DOHH2 (cell line): Measurements from ENCODE around the gene AKR1B15.

Experiments
- H3F3A ChIP-seq: fragments of 200-600 bp; sonication (generic), shearing (Covaris generic); 2 replicates; pipeline ENCODE4 v1.6.0; 2016; ENCODE audit warnings: antibody characterized with exemption, mild to moderate bottlenecking; ENCODE audit not compliant: control insufficient read depth, insufficient read depth
- H3K27ac ChIP-seq: fragments of 200-600 bp; sonication (generic); 2 replicates; pipeline ENCODE4 v1.5.1; 2014; ENCODE audit warnings: low read depth, mild to moderate bottlenecking, low read length, moderate library complexity
- H3K27me3 ChIP-seq: fragments of 200-600 bp; sonication (generic); 2 replicates; pipeline ENCODE4 v1.6.1; 2014; ENCODE audit warnings: mild to moderate bottlenecking, low read length, mixed read lengths; ENCODE audit not compliant: control insufficient read depth
- H3K36me3 ChIP-seq: fragments of 200-600 bp; sonication (generic); 2 replicates; pipeline ENCODE4 v1.6.1; 2014; ENCODE audit warnings: mild to moderate bottlenecking, low read length, moderate library complexity, mixed read lengths; ENCODE audit not compliant: control insufficient read depth
- H3K4me1 ChIP-seq: fragments of 200-600 bp; sonication (generic); 2 replicates; pipeline ENCODE4 v1.6.1; 2014; ENCODE audit warnings: mild to moderate bottlenecking, low read length, mixed read lengths; ENCODE audit not compliant: control insufficient read depth
- H3K4me2 ChIP-seq: fragments of 200-600 bp; sonication (generic); 2 replicates; pipeline ENCODE4 v1.6.0; 2014; ENCODE audit warnings: mild to moderate bottlenecking, low read length, moderate library complexity
- H3K4me3 ChIP-seq: fragments of 200-600 bp; sonication (generic); 2 replicates; pipeline ENCODE4 v1.5.1; 2014; ENCODE audit warnings: mild to moderate bottlenecking, low read length, mixed read lengths
- H3K79me2 ChIP-seq: fragments of 200-600 bp; sonication (generic); 2 replicates; pipeline ENCODE4 v1.6.1; 2014; ENCODE audit warnings: mild to moderate bottlenecking, low read length, mixed read lengths; ENCODE audit not compliant: control insufficient read depth
- H3K9me2 ChIP-seq: fragments of 200-600 bp; sonication (generic); replicated peaks from 2 replicates; pipeline ENCODE4 v1.6.1; 2014; ENCODE audit warnings: mild to moderate bottlenecking, low read length, mixed read lengths; ENCODE audit not compliant: control insufficient read depth
- H3K9me3 ChIP-seq: fragments of 200-600 bp; sonication (generic); 2 replicates; pipeline ENCODE4 v1.6.1; 2014; ENCODE audit warnings: antibody characterized with exemption, low read length, mixed read lengths; ENCODE audit not compliant: control insufficient read depth, insufficient read depth
- H4K20me1 ChIP-seq: fragments of 200-600 bp; sonication (generic); 2 replicates; pipeline ENCODE4 v1.6.0; 2014; ENCODE audit warnings: low read depth, mild to moderate bottlenecking, antibody characterized with exemption, low read length, moderate library complexity; ENCODE audit not compliant: control insufficient read depth, insufficient read depth
- EZH2phosphoT487 ChIP-seq: fragments of 200-600 bp; sonication (generic); IDR thresholded peaks from 2 replicates; pipeline ENCODE4 v1.6.1; 2017; ENCODE audit warnings: borderline replicate concordance, mild to moderate bottlenecking, antibody characterized with exemption, low read length, moderate library complexity, mixed read lengths
- TF ChIP-seq, protein P1 (sequence below): fragments of 200-600 bp; sonication (generic); IDR thresholded peaks from one replicate; pipeline ENCODE4 v1.5.1; 2014; ENCODE audit warnings: antibody characterized with exemption, mild to moderate bottlenecking, low read depth, low read length; ENCODE audit not compliant: poor library complexity, severe bottlenecking

Gene AKR1B15

DNA sequence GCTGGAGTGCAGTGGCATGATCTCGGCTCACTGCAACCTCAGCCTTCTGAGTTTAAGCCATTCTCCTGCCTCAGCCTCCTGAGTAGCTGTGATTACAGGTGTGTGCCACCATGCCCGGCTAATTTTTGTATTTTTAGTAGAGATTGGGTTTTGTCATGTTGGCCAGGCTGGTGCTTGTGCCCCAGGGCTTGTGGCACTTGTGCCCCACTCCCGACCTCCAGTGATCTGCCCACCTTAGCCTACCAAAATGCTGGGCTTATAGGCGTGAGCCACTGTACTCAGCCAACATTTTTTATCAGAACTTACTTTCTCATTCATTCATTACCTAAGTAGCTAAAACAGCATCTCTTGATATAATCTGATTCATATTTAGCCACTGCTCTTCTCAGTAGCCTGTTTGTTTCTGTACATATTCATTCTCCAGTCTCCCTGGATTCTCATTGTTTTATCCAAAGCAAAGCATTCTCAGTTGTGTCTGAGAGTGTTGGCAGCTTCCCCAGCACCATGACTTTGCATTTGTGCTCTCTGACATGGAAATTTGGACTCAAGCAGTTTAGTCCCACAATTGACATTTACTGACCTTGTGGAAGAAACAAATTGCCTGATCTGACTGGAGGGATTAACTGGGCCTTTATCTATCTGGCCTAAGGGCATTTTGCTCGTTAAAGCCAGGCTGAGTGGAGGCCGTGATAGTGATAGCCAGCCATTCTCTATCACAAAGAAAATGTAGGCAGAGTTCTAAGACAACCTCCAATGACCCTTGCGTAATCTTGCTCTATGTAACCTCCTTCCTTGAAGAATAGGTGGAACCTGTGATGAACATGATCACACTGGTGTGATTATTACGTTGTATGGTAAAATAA is 44.9 kb downstream of the AKR1B15 start:
- Histone ChIP-seq H3K4me2 (no peak overlapping the region), H4K20me1 (no peaks in the 10 kb centered on the region), H3K9me3 (peaks cover 8% of the 10 kb centered on the region), H3K27me3 (no peaks in the 10 kb centered on the region), H3K36me3 (no peaks in the 10 kb centered on the region), H3K4me3 (no peak overlapping the region), H3K4me1 (peaks cover 5% of the 10 kb centered on the region), H3K9me2 (no peaks in the 10 kb centered on the region; the same call in 1 of the 2 replicates), H3K79me2 (no peaks in the 10 kb centered on the region), H3K27ac (no peak overlapping the region), H3F3A (no peaks in the 10 kb centered on the region)
- TF ChIP-seq, protein P1, sequence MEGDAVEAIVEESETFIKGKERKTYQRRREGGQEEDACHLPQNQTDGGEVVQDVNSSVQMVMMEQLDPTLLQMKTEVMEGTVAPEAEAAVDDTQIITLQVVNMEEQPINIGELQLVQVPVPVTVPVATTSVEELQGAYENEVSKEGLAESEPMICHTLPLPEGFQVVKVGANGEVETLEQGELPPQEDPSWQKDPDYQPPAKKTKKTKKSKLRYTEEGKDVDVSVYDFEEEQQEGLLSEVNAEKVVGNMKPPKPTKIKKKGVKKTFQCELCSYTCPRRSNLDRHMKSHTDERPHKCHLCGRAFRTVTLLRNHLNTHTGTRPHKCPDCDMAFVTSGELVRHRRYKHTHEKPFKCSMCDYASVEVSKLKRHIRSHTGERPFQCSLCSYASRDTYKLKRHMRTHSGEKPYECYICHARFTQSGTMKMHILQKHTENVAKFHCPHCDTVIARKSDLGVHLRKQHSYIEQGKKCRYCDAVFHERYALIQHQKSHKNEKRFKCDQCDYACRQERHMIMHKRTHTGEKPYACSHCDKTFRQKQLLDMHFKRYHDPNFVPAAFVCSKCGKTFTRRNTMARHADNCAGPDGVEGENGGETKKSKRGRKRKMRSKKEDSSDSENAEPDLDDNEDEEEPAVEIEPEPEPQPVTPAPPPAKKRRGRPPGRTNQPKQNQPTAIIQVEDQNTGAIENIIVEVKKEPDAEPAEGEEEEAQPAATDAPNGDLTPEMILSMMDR: no peak
- TF ChIP-seq EZH2phosphoT487: no peak

DNA sequence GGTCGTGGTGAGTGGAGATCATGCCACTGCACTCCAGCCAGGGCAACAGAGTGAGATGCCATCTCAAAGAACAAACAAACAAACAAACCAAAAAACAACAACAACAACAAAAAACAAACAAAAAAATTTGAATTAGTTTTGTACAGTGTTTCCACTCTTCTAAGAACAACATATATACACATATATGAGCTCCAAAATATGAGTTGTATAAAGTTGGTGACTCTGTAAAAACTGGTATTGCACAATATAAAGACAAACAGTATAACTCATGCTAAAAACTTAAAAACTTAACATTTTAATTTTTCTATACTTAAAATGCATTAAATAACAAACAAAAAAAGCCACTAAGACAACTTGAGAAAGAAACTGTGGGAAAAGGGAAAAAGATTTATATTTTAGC is 46.0 kb downstream of the AKR1B15 start:
- Histone ChIP-seq H3K36me3 (no peaks in the 10 kb centered on the region), H3K79me2 (no peaks in the 10 kb centered on the region), H3K27ac (no peak overlapping the region), H3K9me3 (peaks cover 14% of the 10 kb centered on the region), H3K4me2 (no peak overlapping the region), H4K20me1 (no peaks in the 10 kb centered on the region), H3F3A (no peaks in the 10 kb centered on the region), H3K27me3 (no peaks in the 10 kb centered on the region), H3K4me3 (no peak overlapping the region), H3K9me2 (no peaks in the 10 kb centered on the region; the same call in 1 of the 2 replicates), H3K4me1 (peaks cover 5% of the 10 kb centered on the region)
- TF ChIP-seq, protein P1: no peak
- TF ChIP-seq EZH2phosphoT487: no peak

DNA sequence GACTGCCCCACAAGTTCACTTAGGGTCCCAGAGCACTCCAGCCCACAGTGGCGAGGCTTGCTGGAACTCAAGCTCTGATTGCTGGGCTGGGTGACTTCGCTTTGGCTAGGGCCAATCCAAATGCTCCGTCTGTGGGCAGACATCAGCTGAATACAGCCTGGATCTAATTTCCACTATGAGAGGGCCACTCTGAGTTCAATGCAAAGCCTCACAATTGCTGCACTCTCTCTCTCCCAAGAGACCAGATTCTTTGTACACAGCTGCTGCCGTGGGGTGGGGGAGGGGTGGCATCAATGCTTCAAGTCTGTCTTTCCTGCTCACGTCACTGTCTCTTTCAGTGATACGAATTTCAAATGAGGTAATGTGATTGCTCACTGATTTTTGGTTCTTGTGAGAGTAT is 50.5 kb downstream of the AKR1B15 start:
- H3K4me1 ChIP-seq: peaks cover 5% of the 10 kb centered on the region
- no peak overlapping the region for H3K4me3 ChIP-seq
- no peaks in the 10 kb centered on the region for H3K9me2 ChIP-seq
- H3K79me2 ChIP-seq: no peaks in the 10 kb centered on the region
- no peak overlapping the region for H3K27ac ChIP-seq
- no peaks in the 10 kb centered on the region for H3F3A ChIP-seq
- no peak for TF ChIP-seq EZH2phosphoT487
- TF ChIP-seq, protein P1: no peak
- no peak overlapping the region for H3K4me2 ChIP-seq
- H3K9me3 ChIP-seq: peaks cover 6% of the 10 kb centered on the region
- 0 out of 2 replicates have a peak, but pooled peaks cover 2% of the 10 kb centered on the region for H3K27me3 ChIP-seq
- H4K20me1 ChIP-seq: no peaks in the 10 kb centered on the region
- no peaks in the 10 kb centered on the region for H3K36me3 ChIP-seq
